Tracheal epithelial cell (primary cell): Measurements from ENCODE around the gene TAS2R1. TPM values are rescaled to one million over a fixed set of nuclear protein-coding genes. Genes with fewer than 3 reads are reported as not detected.

ENCODE experiments used
- total RNA-seq: library from RNA; depleted of rRNA; stranded (reverse); fragments of >200 nt; gene quantifications from 2 replicates; pipeline ENCODE4 v1.2.1, GENCODE V29; 2014

Gene TAS2R1, protein sequence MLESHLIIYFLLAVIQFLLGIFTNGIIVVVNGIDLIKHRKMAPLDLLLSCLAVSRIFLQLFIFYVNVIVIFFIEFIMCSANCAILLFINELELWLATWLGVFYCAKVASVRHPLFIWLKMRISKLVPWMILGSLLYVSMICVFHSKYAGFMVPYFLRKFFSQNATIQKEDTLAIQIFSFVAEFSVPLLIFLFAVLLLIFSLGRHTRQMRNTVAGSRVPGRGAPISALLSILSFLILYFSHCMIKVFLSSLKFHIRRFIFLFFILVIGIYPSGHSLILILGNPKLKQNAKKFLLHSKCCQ
- total RNA-seq = not detected in 2 replicates

DNA sequence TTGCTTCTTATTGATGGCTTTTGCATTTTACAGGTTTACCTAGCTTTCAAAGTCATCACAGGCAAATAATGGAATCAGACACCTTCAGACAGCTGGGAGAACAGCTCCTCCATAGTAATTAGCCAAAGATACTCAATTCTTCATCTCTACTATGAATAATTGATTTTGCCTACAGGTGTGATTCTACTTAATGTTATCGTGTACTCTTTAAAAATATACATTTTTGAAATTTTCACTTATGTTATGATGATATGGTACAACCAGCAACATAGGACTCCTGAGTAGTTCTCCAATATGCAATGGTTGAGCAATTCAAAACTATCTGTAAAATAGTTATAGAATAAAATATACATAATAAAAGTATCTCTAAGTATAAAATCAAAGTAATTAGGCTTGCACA lies at the start of gene TAS2R1:
Gene TAS2R1 (minus strand): TSS at position 101 of the 400 bp plus-strand sequence. CDS start 319 bp downstream, outside the sequence.

Other genes with a start within 250 kb of the TAS2R1 start
- gene SEMA5A, start 84.3 kb downstream of the TAS2R1 start, total RNA-seq = 0.43 and 0.72 TPM in 2 replicates